Measurements from ENCODE around the gene CD46.

Gene CD46

DNA sequence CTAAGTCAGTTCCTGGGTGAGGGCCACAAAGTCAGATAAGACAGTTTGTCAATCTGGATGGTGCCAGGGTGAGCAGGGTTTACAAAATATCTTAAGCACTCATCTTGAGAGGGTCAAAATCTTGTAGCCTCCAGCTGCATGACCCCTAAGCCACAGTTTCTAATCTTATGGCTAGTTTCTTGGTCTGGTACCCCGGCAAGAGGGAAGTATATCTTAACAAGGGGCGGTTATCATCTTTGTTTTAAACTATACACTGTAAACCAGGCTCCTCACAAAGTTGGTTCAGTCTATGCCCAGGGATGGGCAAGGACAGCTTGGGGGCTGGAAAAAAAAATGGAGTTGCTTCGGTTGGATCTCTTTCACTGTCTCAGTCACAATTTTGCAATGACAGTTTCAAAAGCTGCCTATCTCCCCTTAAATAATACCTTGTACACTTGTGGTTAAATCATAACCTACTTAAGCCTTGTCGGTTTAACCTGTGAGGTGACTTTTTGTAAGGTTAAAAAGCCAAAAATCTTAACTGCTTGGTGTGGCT lies 7.8 kb upstream of the CD46 start:
- Histone ChIP-seq H3K9ac (ENCODE audit: low read length) (no peak overlapping the region), H3K4me2 (ENCODE audit: low read depth, low read length, poor library complexity, severe bottlenecking) (no peak overlapping the region), H2AFZ (ENCODE audit: low read depth, low read length, severe bottlenecking) (no peak overlapping the region), H3K4me3 (ENCODE audit: insufficient read depth, low read length, poor library complexity, severe bottlenecking) (no peak overlapping the region), H3K9me2 (replicated peaks; ENCODE audit: insufficient read depth, low read length) (no peaks in the 10 kb centered on the region), H3K36me3 (ENCODE audit: low read length) (no peaks in the 10 kb centered on the region), H3F3A (ENCODE audit: insufficient read depth) (no peaks in the 10 kb centered on the region), H3K27ac (ENCODE audit: low read depth, low read length) (no peak overlapping the region), H3K27me3 (ENCODE audit: low read length) (no peaks in the 10 kb centered on the region), H3K79me2 (ENCODE audit: insufficient read depth, low read length) (no peaks in the 10 kb centered on the region), H3K9me3 (ENCODE audit: insufficient read depth, low read length) (no peaks in the 10 kb centered on the region), H4K20me1 (ENCODE audit: low read depth, low read length) (no peaks in the 10 kb centered on the region)
- TF ChIP-seq, protein P1, sequence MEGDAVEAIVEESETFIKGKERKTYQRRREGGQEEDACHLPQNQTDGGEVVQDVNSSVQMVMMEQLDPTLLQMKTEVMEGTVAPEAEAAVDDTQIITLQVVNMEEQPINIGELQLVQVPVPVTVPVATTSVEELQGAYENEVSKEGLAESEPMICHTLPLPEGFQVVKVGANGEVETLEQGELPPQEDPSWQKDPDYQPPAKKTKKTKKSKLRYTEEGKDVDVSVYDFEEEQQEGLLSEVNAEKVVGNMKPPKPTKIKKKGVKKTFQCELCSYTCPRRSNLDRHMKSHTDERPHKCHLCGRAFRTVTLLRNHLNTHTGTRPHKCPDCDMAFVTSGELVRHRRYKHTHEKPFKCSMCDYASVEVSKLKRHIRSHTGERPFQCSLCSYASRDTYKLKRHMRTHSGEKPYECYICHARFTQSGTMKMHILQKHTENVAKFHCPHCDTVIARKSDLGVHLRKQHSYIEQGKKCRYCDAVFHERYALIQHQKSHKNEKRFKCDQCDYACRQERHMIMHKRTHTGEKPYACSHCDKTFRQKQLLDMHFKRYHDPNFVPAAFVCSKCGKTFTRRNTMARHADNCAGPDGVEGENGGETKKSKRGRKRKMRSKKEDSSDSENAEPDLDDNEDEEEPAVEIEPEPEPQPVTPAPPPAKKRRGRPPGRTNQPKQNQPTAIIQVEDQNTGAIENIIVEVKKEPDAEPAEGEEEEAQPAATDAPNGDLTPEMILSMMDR (IDR thresholded peaks at IDR 0.05; ENCODE audit: insufficient read depth, low read length, poor library complexity, severe bottlenecking), result no peak
- no peak for TF ChIP-seq EZH2phosphoT487 (conservative IDR thresholded peaks at IDR 0.05; ENCODE audit: low read length)

DNA sequence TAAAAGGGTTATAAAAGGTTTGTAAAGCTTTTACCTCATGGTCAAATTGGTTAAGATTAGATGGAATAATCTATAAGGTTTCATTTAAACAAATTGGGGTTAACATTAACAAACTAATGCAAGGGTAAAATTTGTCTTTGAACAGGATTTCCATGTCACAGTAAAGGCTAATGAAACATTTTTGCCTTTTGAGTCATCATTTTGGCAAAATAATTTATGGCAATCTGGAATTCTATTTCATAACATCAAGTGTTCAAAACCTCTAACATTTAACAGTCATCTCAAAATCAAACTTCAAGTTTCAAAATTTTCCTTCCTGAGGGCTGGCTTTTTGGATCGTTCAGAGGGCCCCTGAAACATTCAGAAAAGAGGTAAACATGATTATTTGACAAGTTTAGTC lies 6.6 kb upstream of the CD46 start:
- Histone ChIP-seq H3K9me2 (replicated peaks; ENCODE audit: insufficient read depth, low read length) (no peaks in the 10 kb centered on the region), H3K9ac (ENCODE audit: low read length) (no peak overlapping the region), H3K27me3 (ENCODE audit: low read length) (no peaks in the 10 kb centered on the region), H3K27ac (ENCODE audit: low read depth, low read length) (no peak overlapping the region), H3K79me2 (ENCODE audit: insufficient read depth, low read length) (no peaks in the 10 kb centered on the region), H3K4me3 (ENCODE audit: insufficient read depth, low read length, poor library complexity, severe bottlenecking) (no peak overlapping the region), H3K4me2 (ENCODE audit: low read depth, low read length, poor library complexity, severe bottlenecking) (no peak overlapping the region), H4K20me1 (ENCODE audit: low read depth, low read length) (no peaks in the 10 kb centered on the region), H2AFZ (ENCODE audit: low read depth, low read length, severe bottlenecking) (no peak overlapping the region), H3K36me3 (ENCODE audit: low read length) (no peaks in the 10 kb centered on the region), H3K9me3 (ENCODE audit: insufficient read depth, low read length) (no peaks in the 10 kb centered on the region), H3F3A (ENCODE audit: insufficient read depth) (no peaks in the 10 kb centered on the region)
- TF ChIP-seq, protein P1 (IDR thresholded peaks at IDR 0.05; ENCODE audit: insufficient read depth, low read length, poor library complexity, severe bottlenecking), result no peak

DNA sequence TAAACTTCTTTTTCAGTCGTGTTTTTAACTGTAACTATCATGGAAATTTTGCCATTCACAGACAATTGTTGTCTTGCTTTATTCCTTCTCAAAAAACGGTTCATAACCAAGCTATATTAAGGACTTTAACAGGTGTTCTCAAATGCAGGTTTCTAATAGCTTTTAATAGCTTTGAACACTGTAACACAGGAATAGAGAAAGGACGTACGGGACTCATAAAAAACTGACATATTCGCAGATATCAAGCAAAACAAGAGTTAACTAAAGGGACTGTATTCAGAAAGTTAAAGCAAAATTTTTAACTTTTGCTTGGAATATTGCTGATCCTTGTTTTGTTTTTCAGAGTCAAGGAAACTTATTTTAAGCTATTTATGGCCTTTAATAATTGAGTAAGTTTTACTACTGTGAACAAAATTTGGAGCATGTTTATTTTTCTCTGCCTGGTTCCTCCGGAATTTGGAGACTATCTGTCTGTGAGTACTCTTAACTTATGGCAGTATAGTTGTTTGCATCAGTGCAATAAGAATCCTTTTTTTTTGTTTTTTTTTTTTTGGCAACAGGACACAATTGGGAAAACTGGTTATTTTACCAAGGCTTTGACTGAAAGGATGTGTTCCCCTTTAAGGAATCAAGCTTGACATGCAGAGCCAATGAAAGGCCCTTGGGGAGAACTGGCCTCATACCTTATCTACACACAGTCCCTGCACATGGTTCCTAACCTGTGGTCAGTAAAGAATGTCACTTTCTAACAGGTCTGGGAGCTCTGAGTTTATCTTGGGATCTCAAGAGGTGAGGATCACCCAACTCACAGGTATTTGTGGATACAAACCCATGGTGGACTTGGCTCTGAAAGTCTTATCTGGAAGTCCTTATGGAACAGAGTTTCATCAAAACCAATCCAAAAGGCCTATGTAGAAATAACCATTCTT lies 5.8 kb upstream of the CD46 start:
- H3K9ac ChIP-seq (ENCODE audit: low read length), result no peak overlapping the region
- no peak overlapping the region for H2AFZ ChIP-seq (ENCODE audit: low read depth, low read length, severe bottlenecking)
- no peaks in the 10 kb centered on the region for H3F3A ChIP-seq (ENCODE audit: insufficient read depth)
- no peaks in the 10 kb centered on the region for H3K27me3 ChIP-seq (ENCODE audit: low read length)
- TF ChIP-seq, protein P1 (IDR thresholded peaks at IDR 0.05; ENCODE audit: insufficient read depth, low read length, poor library complexity, severe bottlenecking), result no peak
- H3K4me2 ChIP-seq (ENCODE audit: low read depth, low read length, poor library complexity, severe bottlenecking), result no peak overlapping the region
- H3K4me3 ChIP-seq (ENCODE audit: insufficient read depth, low read length, poor library complexity, severe bottlenecking), result no peak overlapping the region
- no peaks in the 10 kb centered on the region for H4K20me1 ChIP-seq (ENCODE audit: low read depth, low read length)
- H3K79me2 ChIP-seq (ENCODE audit: insufficient read depth, low read length), result no peaks in the 10 kb centered on the region
- no peaks in the 10 kb centered on the region for H3K36me3 ChIP-seq (ENCODE audit: low read length)
- no peaks in the 10 kb centered on the region for H3K9me2 ChIP-seq (replicated peaks; ENCODE audit: insufficient read depth, low read length)
- no peaks in the 10 kb centered on the region for H3K9me3 ChIP-seq (ENCODE audit: insufficient read depth, low read length)
- no peak overlapping the region for H3K27ac ChIP-seq (ENCODE audit: low read depth, low read length)

Data from SU-DHL-6 (cell line).